Mammary epithelial cell (primary cell): Measurements from ENCODE around the gene TPRX1.
"Not testable (repeated sequence)": the region's sequence is repeated elsewhere in the genome, so short reads cannot be mapped to it uniquely, and the experiment has no call there.

ENCODE experiments used
- CTCF ChIP-seq, 2 donors: IDR thresholded peaks in 1 of 2; conservative IDR thresholded peaks in 1 of 2; 2 replicates each; pipeline ENCODE4 v1.5.1; 2011 to 2012; ENCODE audit warnings: inconsistent platforms in 2 of 2, low read length in 2 of 2, mild to moderate bottlenecking in 2 of 2, control low read depth in 1 of 2, low read depth in 1 of 2; ENCODE audit not compliant: insufficient read depth in 1 of 2; ENCODE audit errors: extremely low read depth in 1 of 2
- EZH2 ChIP-seq: IDR thresholded peaks from 2 replicates; pipeline ENCODE4 v1.6.1; 2012; ENCODE audit warnings: low read length, inconsistent platforms, borderline replicate concordance

GRCh38 chr19:47803148-47803547 is 1.2 kb downstream of the TPRX1 start:
- not testable (repeated sequence) for TF ChIP-seq CTCF (conservative IDR thresholded peaks at IDR 0.05 in 1 of 2, IDR thresholded peaks at IDR 0.05 in 1 of 2; ENCODE audit: extremely low read depth in 1 of 2, insufficient read depth in 1 of 2, low read depth in 1 of 2, low read length in 2 of 2); EZH2
